Panc1 (cell line): ENCODE measurements around the gene CDH13.

Experiments
- CTCF ChIP-seq: fragments of 450-650 bp; IDR thresholded peaks from 2 replicates; pipeline ENCODE4 v1.5.1; 2017; ENCODE audit warnings: mild to moderate bottlenecking
- POLR2AphosphoS5 ChIP-seq: IDR thresholded peaks from 2 replicates; pipeline ENCODE4 v1.6.1; 2012; ENCODE audit warnings: mild to moderate bottlenecking, low read depth, low read length, moderate library complexity
- REST ChIP-seq, 2 experiments: IDR thresholded peaks; 2 replicates each; pipeline ENCODE4 v1.6.1; 2011 to 2012; ENCODE audit warnings: low read depth in 2 of 2, control low read depth in 1 of 2, low read length in 1 of 2, mild to moderate bottlenecking in 1 of 2, moderate library complexity in 1 of 2; ENCODE audit not compliant: insufficient read depth in 1 of 2
- SIN3A ChIP-seq: IDR thresholded peaks from 2 replicates; pipeline ENCODE4 v1.6.1; 2012; ENCODE audit warnings: low read depth, mild to moderate bottlenecking, low read length, moderate library complexity, borderline replicate concordance; ENCODE audit not compliant: insufficient read depth
- TCF7L2 ChIP-seq: IDR thresholded peaks from 2 replicates; pipeline ENCODE4 v1.6.1; 2011; ENCODE audit warnings: mild to moderate bottlenecking, low read depth, low read length, inconsistent platforms

- no peak for TF ChIP-seq POLR2AphosphoS5
- no peak for TF ChIP-seq CTCF
- no peak for TF ChIP-seq REST (IDR thresholded peaks at IDR 0.05; ENCODE audit: insufficient read depth in 1 of 2, low read depth in 2 of 2, low read length in 1 of 2)
- no peak for TF ChIP-seq SIN3A
- no peak for TF ChIP-seq TCF7L2
Observed at GRCh38 chr16:82895843-82896242, 269.1 kb downstream of the CDH13 start.
